MCF 10A (cell line): ENCODE results near the gene ZNF681. TPM values are rescaled to one million over a fixed set of nuclear protein-coding genes. Genes with fewer than 3 reads are reported as not detected.

Experiments
- BruUV-seq: library from RNA; stranded (reverse); fragments of 400-500 nt; replicated peaks from 2 replicates; lab custom pipeline; 2021; lab: Mats Ljungman, UMichigan
- CTCF ChIA-PET: fragments of 300-600 bp; sonication (Branson Sonifier 250); formaldehyde crosslinking; extraction: SDS; loops from one replicate; lab custom pipeline; 2021; ENCODE audit warnings: antibody characterized with exemption, inconsistent platforms; lab: Yijun Ruan, JAX
- POLR2A ChIA-PET: fragments of 300-600, 350-650 bp; sonication (Branson Sonifier 250); formaldehyde crosslinking; extraction: SDS; loops from one replicate; lab custom pipeline; 2020; ENCODE audit warnings: antibody characterized with exemption, inconsistent platforms; lab: Yijun Ruan, JAX
- DNase-seq: peaks from one replicate; pipeline ENCODE4 v3.0.0-alpha.2; 2018; ENCODE audit not compliant: unreplicated experiment
- H3K27ac Mint-ChIP-seq: one replicate; pipeline ENCODE4 v1.8.0; 2022; ENCODE audit warnings: mild to moderate bottlenecking, low read depth, mixed read lengths; ENCODE audit not compliant: unreplicated experiment
- H3K27me3 Mint-ChIP-seq: one replicate; pipeline ENCODE4 v1.8.0; 2022; ENCODE audit warnings: mixed read lengths; ENCODE audit not compliant: insufficient read depth, unreplicated experiment
- H3K36me3 Mint-ChIP-seq: one replicate; pipeline ENCODE4 v1.8.0; 2022; ENCODE audit warnings: mild to moderate bottlenecking, moderate library complexity, mixed read lengths; ENCODE audit not compliant: insufficient read depth, unreplicated experiment
- H3K4me1 Mint-ChIP-seq: one replicate; pipeline ENCODE4 v1.8.0; 2022; ENCODE audit warnings: mixed read lengths; ENCODE audit not compliant: insufficient read depth, unreplicated experiment
- H3K4me3 Mint-ChIP-seq: one replicate; pipeline ENCODE4 v1.8.0; 2022; ENCODE audit warnings: mild to moderate bottlenecking, moderate library complexity, mixed read lengths; ENCODE audit not compliant: unreplicated experiment
- H3K9me3 Mint-ChIP-seq: one replicate; pipeline ENCODE4 v1.8.0; 2022; ENCODE audit warnings: mixed read lengths; ENCODE audit not compliant: unreplicated experiment
- intact Hi-C: fragments of 100-400 bp; cut with micrococcal nuclease; formaldehyde crosslinking; loops from 2 replicates; pipeline ENCODE4 v1.14.1; 2022
- total RNA-seq: library from RNA; stranded (reverse); gene quantifications from 2 replicates; pipeline ENCODE4 v1.2.3, GENCODE V29; 2022
- TF ChIP-seq, protein P1 (sequence below): fragments of 200-600 bp; IDR thresholded peaks from one replicate; pipeline ENCODE4 v1.8.0; 2022; ENCODE audit warnings: antibody characterized with exemption, mild to moderate bottlenecking; ENCODE audit not compliant: unreplicated experiment

The ZNF681 gene
- total RNA-seq, 1 experiment from 2014 or later: not detected

DNA sequence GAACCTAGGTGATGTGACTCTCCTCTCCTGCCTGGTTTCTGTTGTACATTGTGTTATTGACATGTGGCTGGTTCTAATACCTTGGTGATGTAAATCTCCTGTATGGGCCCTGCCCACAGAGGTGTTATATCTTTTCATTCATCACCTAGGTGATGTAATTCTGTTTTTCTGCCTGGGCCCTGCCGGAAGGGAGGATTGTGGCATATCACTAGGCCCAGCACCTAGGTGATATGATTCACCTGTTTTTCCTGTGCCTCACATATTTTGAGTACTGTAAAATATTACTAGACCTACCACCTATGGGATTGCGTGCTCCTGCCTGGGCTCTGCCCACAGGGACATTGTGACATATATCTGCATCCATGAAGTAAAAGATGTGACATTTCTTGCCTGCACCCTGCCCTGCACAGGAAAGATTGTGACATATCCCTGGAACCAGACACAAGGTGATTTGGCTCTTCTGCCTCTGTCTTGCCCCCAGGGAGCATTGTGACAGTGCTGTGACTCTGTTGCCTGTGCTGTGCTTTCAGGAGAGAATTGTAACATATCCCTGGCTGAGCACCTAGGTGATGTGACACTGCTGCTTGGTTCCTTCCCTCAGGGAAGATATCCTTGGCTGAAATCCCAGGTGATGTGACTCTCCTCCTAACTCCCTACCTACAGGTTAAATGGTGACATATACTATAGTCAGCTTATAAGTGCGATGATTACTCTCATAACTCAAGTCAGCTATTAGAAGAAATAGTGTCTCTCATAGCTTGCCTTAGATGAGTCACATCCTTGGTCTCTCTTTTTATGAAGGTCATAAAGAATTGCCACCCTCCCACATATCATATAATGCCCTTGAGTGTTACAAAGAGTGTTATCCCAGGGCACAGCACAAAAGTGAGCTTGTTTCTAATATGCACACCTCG lies 13.3 kb upstream of the ZNF681 start:
- H3K36me3 Mint-ChIP-seq: no peaks in the 10 kb centered on the region
- ChIA-PET CTCF (no interaction called here), POLR2A (no interaction called here)
- no peaks in the 10 kb centered on the region for H3K4me1 Mint-ChIP-seq
- H3K27me3 Mint-ChIP-seq: no peaks in the 10 kb centered on the region
- no TSS peak for BruUV-seq
- intact Hi-C loops: no loop called here
- H3K4me3 Mint-ChIP-seq: no peak overlapping the region
- no peak for DNase-seq
- no peak overlapping the region for H3K27ac Mint-ChIP-seq
- TF ChIP-seq, protein P1, sequence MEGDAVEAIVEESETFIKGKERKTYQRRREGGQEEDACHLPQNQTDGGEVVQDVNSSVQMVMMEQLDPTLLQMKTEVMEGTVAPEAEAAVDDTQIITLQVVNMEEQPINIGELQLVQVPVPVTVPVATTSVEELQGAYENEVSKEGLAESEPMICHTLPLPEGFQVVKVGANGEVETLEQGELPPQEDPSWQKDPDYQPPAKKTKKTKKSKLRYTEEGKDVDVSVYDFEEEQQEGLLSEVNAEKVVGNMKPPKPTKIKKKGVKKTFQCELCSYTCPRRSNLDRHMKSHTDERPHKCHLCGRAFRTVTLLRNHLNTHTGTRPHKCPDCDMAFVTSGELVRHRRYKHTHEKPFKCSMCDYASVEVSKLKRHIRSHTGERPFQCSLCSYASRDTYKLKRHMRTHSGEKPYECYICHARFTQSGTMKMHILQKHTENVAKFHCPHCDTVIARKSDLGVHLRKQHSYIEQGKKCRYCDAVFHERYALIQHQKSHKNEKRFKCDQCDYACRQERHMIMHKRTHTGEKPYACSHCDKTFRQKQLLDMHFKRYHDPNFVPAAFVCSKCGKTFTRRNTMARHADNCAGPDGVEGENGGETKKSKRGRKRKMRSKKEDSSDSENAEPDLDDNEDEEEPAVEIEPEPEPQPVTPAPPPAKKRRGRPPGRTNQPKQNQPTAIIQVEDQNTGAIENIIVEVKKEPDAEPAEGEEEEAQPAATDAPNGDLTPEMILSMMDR: no peak
- H3K9me3 Mint-ChIP-seq: peaks cover 36% of the 10 kb centered on the region

DNA sequence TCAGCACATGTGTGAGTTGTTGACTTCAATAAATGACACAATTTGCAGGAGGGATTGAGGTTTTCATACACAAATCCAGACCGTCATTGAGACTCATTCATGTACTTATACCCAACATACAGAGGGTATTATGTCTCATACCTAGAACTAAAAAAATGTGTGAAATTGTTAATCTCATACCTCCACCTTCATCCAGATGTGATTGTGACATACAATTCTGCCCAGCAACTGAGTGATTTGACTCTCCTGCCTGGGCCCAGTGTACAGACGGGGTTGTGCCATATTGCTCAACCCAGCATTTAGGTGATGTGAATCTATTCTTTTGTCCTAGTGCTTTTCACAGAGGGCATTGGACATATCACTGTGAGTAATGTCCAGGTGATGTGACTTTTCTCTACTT lies 12.6 kb upstream of the ZNF681 start:
- H3K27ac Mint-ChIP-seq: no peak overlapping the region
- H3K4me1 Mint-ChIP-seq: no peaks in the 10 kb centered on the region
- H3K4me3 Mint-ChIP-seq: no peak overlapping the region
- H3K36me3 Mint-ChIP-seq: no peaks in the 10 kb centered on the region
- TF ChIP-seq, protein P1: no peak
- DNase-seq: no peak
- POLR2A ChIA-PET: no interaction called here
- BruUV-seq: no TSS peak
- no peaks in the 10 kb centered on the region for H3K27me3 Mint-ChIP-seq
- CTCF ChIA-PET: no interaction called here
- intact Hi-C loops: no loop called here
- H3K9me3 Mint-ChIP-seq: peaks cover 29% of the 10 kb centered on the region

DNA sequence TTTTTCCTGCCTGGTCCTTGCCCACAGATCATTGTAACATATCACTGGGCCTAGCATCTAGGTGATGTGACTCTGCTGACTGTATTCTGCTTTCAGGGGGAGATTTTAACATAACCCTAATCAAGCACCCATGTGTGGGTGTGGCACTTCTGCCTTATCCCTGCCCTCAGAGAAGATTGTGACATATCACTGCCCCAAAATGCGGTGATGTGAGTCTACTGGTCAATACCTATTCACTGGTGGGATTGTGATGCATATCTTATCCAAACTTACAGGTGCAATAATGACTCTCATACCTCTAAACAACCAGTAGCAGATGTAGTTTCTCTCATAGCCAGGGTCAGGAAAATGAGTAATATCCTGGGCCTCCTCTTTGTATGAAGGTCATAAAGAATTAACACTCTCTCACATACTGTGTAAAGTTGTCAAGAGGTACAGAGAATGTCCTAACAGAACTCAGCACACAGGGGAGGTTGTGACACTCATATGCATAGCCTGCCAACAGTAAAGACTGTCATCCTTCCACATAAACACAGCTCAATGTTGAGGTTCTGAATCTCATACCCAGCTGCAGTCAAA lies 12.1 kb upstream of the ZNF681 start:
- ChIA-PET CTCF (no interaction called here), POLR2A (no interaction called here)
- Mint-ChIP-seq H3K27ac (no peak overlapping the region), H3K9me3 (peaks cover 25% of the 10 kb centered on the region), H3K36me3 (no peaks in the 10 kb centered on the region), H3K27me3 (no peaks in the 10 kb centered on the region), H3K4me3 (no peak overlapping the region), H3K4me1 (no peaks in the 10 kb centered on the region)
- TF ChIP-seq, protein P1: no peak
- no peak for DNase-seq
- intact Hi-C loops: no loop called here
- no TSS peak for BruUV-seq

DNA sequence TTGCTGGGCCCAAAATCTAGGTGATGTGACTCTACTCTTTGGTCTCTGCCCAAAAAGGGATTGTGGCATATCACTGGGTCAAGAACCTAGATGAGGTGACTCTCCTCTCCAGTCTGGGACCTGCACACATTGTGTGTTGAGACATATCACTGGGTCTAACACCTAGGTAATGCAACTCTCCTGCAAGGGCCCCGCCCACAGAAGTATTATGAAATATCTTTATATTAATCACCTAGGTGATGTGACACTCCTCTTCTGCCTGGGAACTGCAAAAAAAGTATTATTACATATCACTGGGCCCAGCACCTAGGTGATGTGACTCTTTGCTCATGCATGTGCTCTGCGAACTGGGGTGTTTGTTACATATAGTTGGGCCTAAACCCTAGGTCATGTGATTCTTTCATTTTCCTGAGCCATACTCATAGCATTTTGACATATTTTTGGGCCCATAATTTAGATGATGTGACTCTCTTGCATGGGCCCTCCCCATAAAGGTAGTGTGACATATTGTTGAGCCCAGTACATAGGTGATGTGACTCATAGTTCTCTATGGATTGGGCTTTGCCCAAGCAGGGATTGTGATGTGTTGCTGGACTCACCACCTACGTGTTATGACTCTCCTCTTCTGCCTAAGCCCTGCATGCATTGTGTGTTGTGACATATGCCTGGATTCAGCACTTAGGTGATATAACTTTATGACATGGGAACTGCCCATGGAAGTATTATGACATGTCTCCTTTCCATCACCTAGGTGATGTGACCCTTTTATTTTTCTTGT lies 11.2 kb upstream of the ZNF681 start:
- Mint-ChIP-seq H3K9me3 (peaks cover 34% of the 10 kb centered on the region), H3K4me1 (no peaks in the 10 kb centered on the region), H3K4me3 (no peak overlapping the region), H3K27ac (no peak overlapping the region), H3K27me3 (no peaks in the 10 kb centered on the region), H3K36me3 (no peaks in the 10 kb centered on the region)
- intact Hi-C loops: no loop called here
- ChIA-PET POLR2A (no interaction called here), CTCF (no interaction called here)
- BruUV-seq: no TSS peak
- TF ChIP-seq, protein P1: no peak
- no peak for DNase-seq
